ENCODE measurements around the gene EFNB3. TPM values are rescaled to one million over a fixed set of nuclear protein-coding genes. Genes with fewer than 3 reads are reported as not detected.

Gene EFNB3
- total RNA-seq, 6 donors from 2014 or later: 0.22 to 5.0 (median 0.98) TPM

- Histone ChIP-seq H3K27me3 (no peaks in the 10 kb centered on the region), H3K9me3 (no peaks in the 10 kb centered on the region), H3K4me3 (no peak overlapping the region), H3K4me1 (peaks cover 0 to 23% (median 5%) of the 10 kb centered on the region in 4 donors), H3K36me3 (no peaks in the 10 kb centered on the region), H3K27ac (peak overlapping the region in 1 of 4 donors; percentile 33)
- 42 to 54% methylated on average over 8 of the region's 8 CpGs for WGBS, 2 donors
- DNase-seq (peak in 1 of 2 donors; percentile 61), ATAC-seq (ENCODE audit: low FRiP score in 2 of 2) (peak in 1 of 2 donors; percentile 44)
- TF ChIP-seq CTCF (IDR thresholded peaks at IDR 0.05): no peak
These were observed 39.4 kb downstream of the EFNB3 start for GRCh38 chr17:7744416-7744815.

GRCh38 chr17:7745748-7746470 is 40.9 kb downstream of the EFNB3 start:
- no peak overlapping the region for H3K4me3 ChIP-seq
- TF ChIP-seq POLR2AphosphoS5 (IDR thresholded peaks at IDR 0.05) (peak in 1 of 2 donors; percentile 19), EP300 (IDR thresholded peaks at IDR 0.05) (no peak), POLR2A (IDR thresholded peaks at IDR 0.05) (no peak), CTCF (IDR thresholded peaks at IDR 0.05) (no peak)
- WGBS, 2 donors: 48 to 54% methylated on average over 7 of the region's 7 CpGs
- ATAC-seq (ENCODE audit: low FRiP score in 2 of 2) (peak in 1 of 2 donors; percentile 27), DNase-seq (peak in 1 of 2 donors; percentile 84)
- H3K36me3 ChIP-seq: no peaks in the 10 kb centered on the region
- H3K9me3 ChIP-seq: no peaks in the 10 kb centered on the region
- H3K4me1 ChIP-seq: peaks cover 0 to 23% (median 5%) of the 10 kb centered on the region in 4 donors
- H3K27ac ChIP-seq: no peak overlapping the region
- H3K27me3 ChIP-seq: no peaks in the 10 kb centered on the region

- no peak overlapping the region for H3K4me3 ChIP-seq
- DNase-seq (no peak), ATAC-seq (ENCODE audit: low FRiP score in 2 of 2) (no peak)
- TF ChIP-seq EP300 (IDR thresholded peaks at IDR 0.05) (no peak), POLR2A (IDR thresholded peaks at IDR 0.05) (no peak), CTCF (IDR thresholded peaks at IDR 0.05) (no peak), POLR2AphosphoS5 (IDR thresholded peaks at IDR 0.05) (no peak)
- H3K36me3 ChIP-seq: no peaks in the 10 kb centered on the region
- WGBS, 2 donors: 50 to 52% methylated on average over 4 of the region's 4 CpGs
- H3K9me3 ChIP-seq: no peaks in the 10 kb centered on the region
- peaks cover 0 to 23% (median 5%) of the 10 kb centered on the region in 4 donors for H3K4me1 ChIP-seq
- no peak overlapping the region for H3K27ac ChIP-seq
- H3K27me3 ChIP-seq: no peaks in the 10 kb centered on the region
These were observed 42.7 kb downstream of the EFNB3 start for GRCh38 chr17:7747635-7748071.

GRCh38 chr17:7748076-7748775 is 43.2 kb downstream of the EFNB3 start:
- H3K4me1 ChIP-seq: peaks cover 0 to 23% (median 5%) of the 10 kb centered on the region in 4 donors
- no peak overlapping the region for H3K27ac ChIP-seq
- H3K4me3 ChIP-seq: no peak overlapping the region
- H3K9me3 ChIP-seq: no peaks in the 10 kb centered on the region
- no peak for DNase-seq
- peak in 1 of 2 donors; percentile 50 for ATAC-seq (ENCODE audit: low FRiP score in 2 of 2)
- TF ChIP-seq POLR2A (IDR thresholded peaks at IDR 0.05) (no peak), POLR2AphosphoS5 (IDR thresholded peaks at IDR 0.05) (no peak), CTCF (IDR thresholded peaks at IDR 0.05) (no peak), EP300 (IDR thresholded peaks at IDR 0.05) (no peak)
- 66 to 77% methylated on average over 10 of the region's 10 CpGs for WGBS, 2 donors
- no peaks in the 10 kb centered on the region for H3K27me3 ChIP-seq
- H3K36me3 ChIP-seq: no peaks in the 10 kb centered on the region

All from upper lobe of left lung (tissue), 6 donors.